H54 (cell line): ENCODE results near the gene PJA1.

ENCODE experiments used
- DNase-seq: peaks from one replicate; pipeline ENCODE4 v3.0.0; 2011; ENCODE audit warnings: low spot score, mixed read lengths; ENCODE audit not compliant: insufficient read length
- FAIRE-seq: peaks from 3 replicates; lab custom pipeline; 2011; peaks lifted over from hg19 to GRCh38; lab: Jason Lieb, UNC
- POLR2A ChIP-seq: IDR thresholded peaks from 2 replicates; pipeline ENCODE4 v1.6.1; 2011; ENCODE audit warnings: low read depth, mild to moderate bottlenecking, low read length

Gene PJA1

DNA sequence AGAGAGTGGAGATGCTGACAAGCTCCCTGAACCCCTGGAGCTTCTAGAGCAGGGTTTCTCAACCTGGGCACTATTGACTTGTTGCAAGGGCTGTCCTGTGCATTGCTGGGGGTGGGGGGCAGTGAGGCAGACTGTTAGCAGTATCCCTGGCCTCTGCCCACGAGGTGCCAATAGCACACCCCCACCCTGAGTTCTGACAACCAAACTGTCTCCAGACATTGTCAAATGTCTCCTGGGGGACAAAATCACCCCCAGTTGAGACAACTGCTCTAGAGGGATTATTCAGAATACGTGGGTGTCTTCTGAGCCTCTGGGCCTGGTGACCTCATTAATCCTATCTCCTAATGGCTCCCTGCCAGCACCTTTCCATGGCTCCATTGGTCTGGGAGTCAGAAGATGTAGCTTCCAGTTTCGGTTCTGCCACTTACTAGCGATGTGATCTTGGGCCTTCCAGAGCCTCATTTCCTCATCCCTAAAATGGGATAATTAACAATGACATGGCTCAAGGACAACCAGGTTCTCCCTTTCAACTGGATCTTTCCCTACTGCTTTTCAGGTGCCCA is 17.6 kb upstream of the PJA1 start:
- no peak for TF ChIP-seq POLR2A
- DNase-seq (no peak), FAIRE-seq (no peak)

DNA sequence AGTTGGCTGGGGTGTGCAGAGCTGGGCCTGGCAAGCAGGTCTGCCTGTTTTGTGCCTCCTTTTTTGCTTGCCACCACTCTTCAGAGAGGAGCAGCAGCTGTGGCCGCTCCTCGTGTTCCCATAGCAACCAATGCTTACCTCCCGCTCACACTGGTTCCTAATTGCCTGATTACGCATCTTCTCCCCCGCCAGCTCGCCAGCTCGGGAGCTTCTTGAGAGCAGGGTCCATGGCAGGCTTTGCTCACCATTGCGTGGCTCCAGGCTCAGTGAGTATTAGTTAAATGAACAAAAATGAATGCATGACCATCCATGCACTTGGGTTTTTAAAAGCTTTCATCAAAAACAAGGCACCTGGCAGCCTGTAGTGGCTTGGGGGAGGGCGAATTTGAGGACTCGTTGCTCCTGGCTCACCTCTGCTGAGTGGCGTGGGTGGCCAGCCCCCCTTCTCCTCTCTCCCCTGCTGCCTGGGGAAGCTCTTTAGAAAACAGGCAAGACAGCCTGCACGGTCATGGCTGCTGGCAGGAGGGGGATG is 14.2 kb upstream of the PJA1 start:
- FAIRE-seq = no peak

DNA sequence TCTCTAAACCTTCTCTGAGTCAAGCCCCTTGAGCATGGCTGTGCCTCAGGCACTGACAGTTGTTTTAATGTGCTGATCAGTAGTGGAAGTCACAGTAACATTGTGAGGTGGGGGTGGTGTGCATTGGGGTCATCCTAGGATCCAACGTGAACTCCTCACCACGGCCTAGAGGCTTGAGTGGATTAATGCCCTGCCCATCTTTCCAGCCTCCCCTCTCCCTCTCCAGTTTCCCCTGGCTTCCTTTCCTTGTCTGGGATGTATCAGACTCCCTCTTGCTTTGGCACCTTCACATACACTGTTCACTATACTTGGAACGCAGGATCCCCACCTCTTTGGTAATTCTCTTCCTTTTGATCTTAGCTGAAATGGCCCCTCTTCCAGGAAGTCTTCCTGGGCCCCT is 13.3 kb upstream of the PJA1 start:
- no peak for TF ChIP-seq POLR2A
- FAIRE-seq (no peak), DNase-seq (no peak)

More for the DNA sequence above, 14.2 kb upstream of the PJA1 start:
- no peak for TF ChIP-seq POLR2A
- no peak for DNase-seq

- DNase-seq = no peak
- no peak for FAIRE-seq
- no peak for TF ChIP-seq POLR2A
Observed at GRCh38 chrX:69177511-69178162, 12.4 kb upstream of the PJA1 start.

DNA sequence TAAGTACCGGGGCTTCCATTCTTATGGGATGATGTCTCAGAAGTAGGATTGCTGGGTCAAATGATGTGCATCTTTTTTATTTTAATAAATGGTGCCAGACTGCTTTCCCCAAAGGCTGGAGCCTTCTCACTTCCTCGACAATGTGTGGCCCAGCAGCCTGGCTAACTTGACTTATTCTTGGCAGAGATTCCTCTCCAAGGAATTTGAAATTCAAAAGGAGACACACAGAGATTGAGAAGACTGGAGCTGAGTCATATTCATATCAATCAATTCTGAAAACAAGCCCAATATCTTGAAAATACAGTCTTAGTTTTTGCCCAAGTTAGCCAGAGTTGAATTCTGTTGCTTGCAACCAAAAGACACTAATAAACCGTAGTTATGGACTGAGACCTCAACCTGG is 10.8 kb upstream of the PJA1 start:
- FAIRE-seq (no peak), DNase-seq (no peak)
- TF ChIP-seq POLR2A = no peak

DNA sequence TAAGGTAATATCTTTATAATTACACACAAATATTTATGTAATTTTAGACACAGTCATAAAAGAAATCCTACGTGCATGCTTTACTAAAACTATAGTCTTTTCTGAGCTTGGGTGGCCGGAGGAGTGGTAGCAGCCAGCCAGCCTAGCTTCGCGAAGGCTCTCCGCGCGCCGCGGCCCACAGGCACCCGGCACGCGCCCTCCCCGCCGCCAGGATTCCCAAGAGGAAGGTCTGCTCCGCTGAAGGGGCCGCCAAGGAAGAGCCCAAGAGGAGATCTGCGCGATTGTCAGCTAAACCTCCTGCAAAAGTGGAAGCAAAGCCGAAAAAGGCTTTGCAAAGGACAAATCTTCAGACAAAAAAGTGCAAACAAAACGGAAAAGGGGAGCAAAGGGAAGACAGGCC is 8.7 kb upstream of the PJA1 start:
- DNase-seq (no peak), FAIRE-seq (no peak)
- no peak for TF ChIP-seq POLR2A

GRCh38 chrX:69172937-69173336 is 7.7 kb upstream of the PJA1 start:
- FAIRE-seq = no peak
- no peak for DNase-seq
- TF ChIP-seq POLR2A = no peak

DNA sequence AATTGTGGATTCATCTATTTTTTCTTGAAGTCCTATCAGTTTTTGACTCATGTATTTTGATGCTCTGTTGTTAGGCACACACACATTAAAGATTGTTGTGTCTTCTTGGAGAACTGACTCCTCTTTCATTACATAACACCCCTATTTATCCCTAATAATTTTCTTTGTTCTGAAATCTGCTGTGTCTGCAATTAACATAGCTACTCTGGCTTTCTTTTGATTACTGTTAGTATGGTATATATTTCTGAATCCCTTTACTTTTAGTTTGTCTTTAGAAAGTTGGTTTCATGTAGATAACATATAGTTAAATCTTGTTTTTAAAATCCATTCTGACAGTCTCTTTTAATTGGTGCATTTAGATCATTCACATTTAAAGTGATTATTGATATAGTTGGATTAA is 5.1 kb upstream of the PJA1 start:
- FAIRE-seq (no peak), DNase-seq (no peak)
- no peak for TF ChIP-seq POLR2A

- no peak for FAIRE-seq
Observed at GRCh38 chrX:69163936-69164741, 1.1 kb downstream of the PJA1 start.

GRCh38 chrX:69162361-69162865 is 2.8 kb downstream of the PJA1 start:
- DNase-seq (no peak), FAIRE-seq (no peak)
- TF ChIP-seq POLR2A = no peak

More at GRCh38 chrX:69163936-69164741, 1.1 kb downstream of the PJA1 start:
- no peak for DNase-seq
- TF ChIP-seq POLR2A = no peak

GRCh38 chrX:69161786-69162349 is 3.4 kb downstream of the PJA1 start:
- TF ChIP-seq POLR2A = no peak
- FAIRE-seq = no peak
- DNase-seq = no peak

DNA sequence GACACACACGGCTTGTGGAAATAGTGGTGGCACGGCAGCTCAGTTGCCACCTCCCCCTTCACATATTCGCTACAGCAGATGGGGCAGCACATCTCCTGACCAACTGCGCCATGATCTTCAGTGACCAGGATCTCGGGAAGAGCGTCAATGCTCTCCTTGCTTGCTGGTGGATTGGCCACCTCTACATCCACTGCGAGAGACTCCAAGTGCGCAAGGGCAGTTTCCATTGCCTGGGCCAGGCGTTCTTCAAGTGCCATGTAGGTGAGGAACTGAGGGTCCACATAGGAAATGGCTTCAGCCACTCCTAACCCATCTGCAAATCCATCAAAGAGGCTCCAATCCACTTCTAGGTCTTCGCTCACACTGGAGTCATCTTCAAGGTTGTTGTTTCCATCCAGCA is 3.9 kb downstream of the PJA1 start:
- DNase-seq = no peak
- no peak for TF ChIP-seq POLR2A
- FAIRE-seq = no peak

DNA sequence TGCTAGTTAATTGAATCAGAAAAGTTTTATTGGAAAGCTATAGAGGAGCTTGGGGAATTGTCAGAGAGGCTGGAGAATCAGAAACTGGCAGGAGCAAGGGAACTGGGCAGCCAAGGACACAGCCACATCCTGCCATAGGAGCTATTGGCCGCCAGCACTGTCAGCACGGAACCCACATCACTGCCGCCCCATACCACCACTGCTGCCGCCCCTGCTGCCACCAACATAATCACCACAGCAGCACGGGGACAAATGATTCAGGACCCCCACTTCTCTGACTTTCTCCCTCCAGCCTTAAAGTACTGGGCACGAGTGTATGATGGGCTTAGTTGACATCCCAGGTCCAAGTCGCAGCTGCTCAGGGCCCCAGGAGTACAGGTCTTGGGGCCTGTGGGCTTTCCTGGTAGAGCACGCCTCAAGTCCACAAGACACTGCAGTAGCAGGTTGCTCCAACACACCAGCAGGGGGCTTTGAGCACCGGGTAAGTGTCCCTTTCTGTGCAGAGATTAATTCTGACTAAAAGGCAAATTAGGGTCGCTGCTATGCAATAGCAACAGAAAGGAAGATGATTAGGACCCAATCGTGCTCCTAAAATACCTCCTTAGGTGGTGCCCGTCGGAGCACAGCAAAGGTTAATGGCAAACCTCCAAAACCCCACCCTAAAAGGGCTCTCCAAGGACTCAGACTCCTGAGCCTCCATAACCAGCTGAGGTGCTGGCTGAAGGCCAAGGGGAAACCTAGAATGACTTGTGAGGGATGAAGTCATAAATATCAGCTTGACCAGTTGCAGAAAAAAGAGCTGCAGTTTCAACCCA is 6.9 kb downstream of the PJA1 start:
- DNase-seq (peak; percentile 56), FAIRE-seq (peak; percentile 73)
- TF ChIP-seq POLR2A = no peak
